ENCODE data around the gene VPS72. TPM values are rescaled to one million over a fixed set of nuclear protein-coding genes. Genes with fewer than 3 reads are reported as not detected.
A peak's percentile ranks its signal among the peaks of the same experiment; 100 is the strongest.

Gene VPS72
- total RNA-seq, 1 experiment from 2014 or later, result 71.5 TPM

- intact Hi-C loops (cut with micrococcal nuclease; ENCODE audit: unreplicated experiment), result loop anchor here (5.0 kb wide), 1 partner anchor 52 kb away; the partner anchor contains the start of gene PSMD4
- Histone ChIP-seq H3K27ac (ENCODE audit: low read length) (peak overlapping the region; percentile 97), H3K9me3 (ENCODE audit: control insufficient read depth, insufficient read depth, low read depth, low read length) (no peaks in the 10 kb centered on the region), H3K27me3 (ENCODE audit: control insufficient read depth, insufficient read depth, low read length) (no peaks in the 10 kb centered on the region), H3K4me1 (ENCODE audit: control insufficient read depth, insufficient read depth, low read length) (peaks cover 9% of the 10 kb centered on the region; the same call in 1 of the 2 replicates), H3K36me3 (ENCODE audit: control insufficient read depth, insufficient read depth, low read length) (peaks cover 3% of the 10 kb centered on the region; the same call in 1 of the 2 replicates), H3K4me3 (ENCODE audit: low read depth in 2 of 2, low read length in 2 of 2) (peak overlapping the region; percentile 94 to 100)
- no peak for DNase-seq (ENCODE audit: low read depth, low spot score)
- ChIA-PET CTCF (interaction anchor here (0.6 kb wide), 2 partner anchors 53 to 248 kb away, joined by 3 to 5 read pairs; no protein-coding TSS in a partner anchor), POLR2A (interaction anchor here (0.6 to 0.7 kb wide), 2 partner anchors 11 to 44 kb away, joined by 3 to 8 read pairs; no protein-coding TSS in a partner anchor)
- in situ Hi-C loops (cut with HindIII; ENCODE audit: low pct_unique_long_range_greater_than_20kb, low sequenced_read_pairs), result no loop called here
- no peak for ATAC-seq
- BruUV-seq (replicated peaks), result no TSS peak
- TF ChIP-seq, protein P1, sequence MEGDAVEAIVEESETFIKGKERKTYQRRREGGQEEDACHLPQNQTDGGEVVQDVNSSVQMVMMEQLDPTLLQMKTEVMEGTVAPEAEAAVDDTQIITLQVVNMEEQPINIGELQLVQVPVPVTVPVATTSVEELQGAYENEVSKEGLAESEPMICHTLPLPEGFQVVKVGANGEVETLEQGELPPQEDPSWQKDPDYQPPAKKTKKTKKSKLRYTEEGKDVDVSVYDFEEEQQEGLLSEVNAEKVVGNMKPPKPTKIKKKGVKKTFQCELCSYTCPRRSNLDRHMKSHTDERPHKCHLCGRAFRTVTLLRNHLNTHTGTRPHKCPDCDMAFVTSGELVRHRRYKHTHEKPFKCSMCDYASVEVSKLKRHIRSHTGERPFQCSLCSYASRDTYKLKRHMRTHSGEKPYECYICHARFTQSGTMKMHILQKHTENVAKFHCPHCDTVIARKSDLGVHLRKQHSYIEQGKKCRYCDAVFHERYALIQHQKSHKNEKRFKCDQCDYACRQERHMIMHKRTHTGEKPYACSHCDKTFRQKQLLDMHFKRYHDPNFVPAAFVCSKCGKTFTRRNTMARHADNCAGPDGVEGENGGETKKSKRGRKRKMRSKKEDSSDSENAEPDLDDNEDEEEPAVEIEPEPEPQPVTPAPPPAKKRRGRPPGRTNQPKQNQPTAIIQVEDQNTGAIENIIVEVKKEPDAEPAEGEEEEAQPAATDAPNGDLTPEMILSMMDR (IDR thresholded peaks at IDR 0.05), result no peak
- TF ChIP-seq POLR2AphosphoS5 (IDR thresholded peaks at IDR 0.05; ENCODE audit: low read depth, low read length), result peak; percentile 38; the same call in 1 of the 2 replicates
- no peak for TF ChIP-seq REST (IDR thresholded peaks at IDR 0.05; ENCODE audit: insufficient read depth in 1 of 2, low read depth in 2 of 2, low read length in 1 of 2)
- TF ChIP-seq SIN3A (IDR thresholded peaks at IDR 0.05; ENCODE audit: borderline replicate concordance, insufficient read depth, low read depth, low read length), result 0 out of 2 replicates have a peak, but pooled peaks have one; percentile 1
- no peak for TF ChIP-seq TCF7L2 (IDR thresholded peaks at IDR 0.05; ENCODE audit: low read depth, low read length)
Measured at GRCh38 chr1:151199873-151200581, 10.0 kb upstream of the VPS72 start.

DNA sequence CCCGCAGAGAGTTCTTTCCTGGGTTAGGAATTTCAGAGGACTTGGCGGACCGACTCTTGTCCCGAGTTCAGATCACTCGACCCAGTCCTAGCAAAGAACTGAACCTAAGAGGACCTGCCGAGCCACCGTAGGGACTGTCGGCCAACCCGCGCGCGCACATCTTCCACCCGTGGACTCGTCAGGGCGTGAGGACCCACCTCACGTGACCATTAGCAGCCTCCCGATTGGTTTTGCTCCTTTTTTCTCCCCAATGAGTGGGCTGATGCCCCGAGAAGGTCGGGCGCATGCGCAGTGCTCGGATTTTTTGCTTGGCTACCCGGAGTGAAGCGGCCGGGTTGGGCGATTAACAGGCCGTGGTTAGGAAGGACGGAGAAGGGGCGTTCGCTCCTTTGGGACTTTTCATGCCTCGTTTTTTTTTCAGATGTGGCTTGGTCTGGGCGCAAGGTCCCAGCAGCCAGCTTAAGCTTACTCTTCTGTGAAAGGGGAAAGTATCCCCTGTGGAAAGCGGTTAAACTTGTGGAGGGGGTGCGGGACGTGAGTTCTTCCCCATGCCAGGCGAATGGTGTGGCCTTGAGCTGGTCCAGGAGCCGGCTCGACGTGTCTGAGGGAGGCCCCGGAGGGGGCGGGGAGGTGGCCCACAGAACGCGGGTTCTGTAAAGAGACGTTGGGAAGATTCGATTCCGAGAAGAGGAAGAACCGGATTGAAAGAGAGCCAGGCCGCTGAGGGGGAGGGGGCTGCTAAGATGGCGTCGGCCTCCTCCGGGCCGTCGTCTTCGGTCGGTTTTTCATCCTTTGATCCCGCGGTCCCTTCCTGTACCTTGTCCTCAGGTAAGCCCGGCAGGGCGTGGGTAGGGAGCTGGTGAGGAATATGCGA is 8.5 kb upstream of the VPS72 start, which contains the start of gene PIP5K1A:
PIP5K1A (plus strand) TSS at position 299 of the 874 bp plus-strand sequence; CDS start at position 744, 445 bp downstream.
- BruUV-seq (replicated peaks), result TSS peak; percentile 88
- H3K27ac ChIP-seq (ENCODE audit: low read length), result peak within 1 kb of the TSS; percentile 97
- DNase-seq (ENCODE audit: low read depth, low spot score) (peak; percentile 92), ATAC-seq (peak; percentile 81)
- CTCF ChIA-PET, result interaction anchor here (0.5 to 0.6 kb wide), 2 partner anchors 202 to 496 kb away, joined by 3 to 4 read pairs; no protein-coding TSS in a partner anchor
- H3K27me3 ChIP-seq (ENCODE audit: control insufficient read depth, insufficient read depth, low read length), result no peaks in the 10 kb centered on the region
- intact Hi-C loops (cut with micrococcal nuclease; ENCODE audit: unreplicated experiment), result loop anchor here (5.0 kb wide), 1 partner anchor 54 kb away; the partner anchor contains the start of gene PSMD4
- H3K4me1 ChIP-seq (ENCODE audit: control insufficient read depth, insufficient read depth, low read length), result peaks cover 12% of the 10 kb centered on the region; the same call in 1 of the 2 replicates
- peak within 1 kb of the TSS; percentile 94 to 100 for H3K4me3 ChIP-seq (ENCODE audit: low read depth in 2 of 2, low read length in 2 of 2)
- in situ Hi-C loops (cut with HindIII; ENCODE audit: low pct_unique_long_range_greater_than_20kb, low sequenced_read_pairs), result no loop called here
- no peaks in the 10 kb centered on the region; the same call in 1 of the 2 replicates for H3K36me3 ChIP-seq (ENCODE audit: control insufficient read depth, insufficient read depth, low read length)
- H3K9me3 ChIP-seq (ENCODE audit: control insufficient read depth, insufficient read depth, low read depth, low read length), result no peaks in the 10 kb centered on the region
- 0 out of 2 replicates have a peak, but pooled peaks have one; percentile 10 for TF ChIP-seq SIN3A (IDR thresholded peaks at IDR 0.05; ENCODE audit: borderline replicate concordance, insufficient read depth, low read depth, low read length)
- TF ChIP-seq REST (IDR thresholded peaks at IDR 0.05; ENCODE audit: insufficient read depth in 1 of 2, low read depth in 2 of 2, low read length in 1 of 2), result 0 out of 4 replicates have a peak, but pooled peaks of 1 of the 2 experiments have one; percentile 56
- TF ChIP-seq TCF7L2 (IDR thresholded peaks at IDR 0.05; ENCODE audit: low read depth, low read length), result peak; percentile 81; the same call in 1 of the 2 replicates
- TF ChIP-seq, protein P1 (IDR thresholded peaks at IDR 0.05), result no peak
- peak; percentile 82 for TF ChIP-seq POLR2AphosphoS5 (IDR thresholded peaks at IDR 0.05; ENCODE audit: low read depth, low read length)
- POLR2A ChIA-PET, result no interaction called here

Measured in Panc1 (cell line).